Esophagus muscularis mucosa (tissue), 3 donors: ENCODE results near the gene USP15.

ENCODE experiments used
- EP300 ChIP-seq: sonication (generic); formaldehyde crosslinking; IDR thresholded peaks from one replicate; pipeline ENCODE4 v1.6.1; 2017; ENCODE audit warnings: antibody characterized with exemption
- TF ChIP-seq, protein P1 (sequence below), 3 experiments: fragments of 200-600 bp in 2 of 3; fragments of 450-650 bp in 1 of 3; sonication (generic) in 2 of 3; IDR thresholded peaks; one replicate each; pipeline ENCODE4 v1.5.1; 2017 to 2019; ENCODE audit warnings: antibody characterized with exemption in 3 of 3, mild to moderate bottlenecking in 2 of 3, moderate library complexity in 1 of 3

DNA sequence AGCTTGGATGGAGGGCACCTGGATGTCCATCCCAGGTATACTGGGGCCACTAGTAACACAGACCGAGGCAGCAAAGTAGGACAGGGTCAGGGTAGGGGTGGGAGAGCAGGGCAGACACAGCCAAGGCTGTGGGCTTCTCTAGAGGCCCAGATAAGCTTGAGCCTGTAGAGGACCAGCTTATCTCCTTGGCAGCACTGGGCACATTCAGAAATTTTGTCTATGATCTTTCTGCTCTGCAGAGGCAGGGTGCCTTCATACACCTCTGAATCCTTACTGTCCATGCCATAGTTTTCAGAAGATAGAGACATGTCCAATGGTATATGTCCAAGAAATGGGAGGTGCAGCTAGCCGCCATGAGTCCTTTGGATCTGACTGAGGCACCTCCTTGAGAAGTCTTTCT lies 26.4 kb upstream of the USP15 start:
- TF ChIP-seq, protein P1, sequence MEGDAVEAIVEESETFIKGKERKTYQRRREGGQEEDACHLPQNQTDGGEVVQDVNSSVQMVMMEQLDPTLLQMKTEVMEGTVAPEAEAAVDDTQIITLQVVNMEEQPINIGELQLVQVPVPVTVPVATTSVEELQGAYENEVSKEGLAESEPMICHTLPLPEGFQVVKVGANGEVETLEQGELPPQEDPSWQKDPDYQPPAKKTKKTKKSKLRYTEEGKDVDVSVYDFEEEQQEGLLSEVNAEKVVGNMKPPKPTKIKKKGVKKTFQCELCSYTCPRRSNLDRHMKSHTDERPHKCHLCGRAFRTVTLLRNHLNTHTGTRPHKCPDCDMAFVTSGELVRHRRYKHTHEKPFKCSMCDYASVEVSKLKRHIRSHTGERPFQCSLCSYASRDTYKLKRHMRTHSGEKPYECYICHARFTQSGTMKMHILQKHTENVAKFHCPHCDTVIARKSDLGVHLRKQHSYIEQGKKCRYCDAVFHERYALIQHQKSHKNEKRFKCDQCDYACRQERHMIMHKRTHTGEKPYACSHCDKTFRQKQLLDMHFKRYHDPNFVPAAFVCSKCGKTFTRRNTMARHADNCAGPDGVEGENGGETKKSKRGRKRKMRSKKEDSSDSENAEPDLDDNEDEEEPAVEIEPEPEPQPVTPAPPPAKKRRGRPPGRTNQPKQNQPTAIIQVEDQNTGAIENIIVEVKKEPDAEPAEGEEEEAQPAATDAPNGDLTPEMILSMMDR (IDR thresholded peaks at IDR 0.05), result no peak
- no peak for TF ChIP-seq EP300
